Urothelium cell line (cell line): ENCODE data around the gene CFAP54.
"Not testable (repeated sequence)": the region's sequence is repeated elsewhere in the genome, so short reads cannot be mapped to it uniquely, and the experiment has no call there.

ENCODE experiments used
- DNase-seq: peaks from one replicate; pipeline ENCODE4 v3.0.0; 2011; ENCODE audit warnings: low spot score, mixed read lengths
- FAIRE-seq: peaks from 2 replicates; lab custom pipeline; 2011; peaks lifted over from hg19 to GRCh38; lab: Jason Lieb, UNC

Gene CFAP54

GRCh38 chr12:96719660-96720362 lies 230.4 kb downstream of the CFAP54 start:
- FAIRE-seq (no peak), DNase-seq (no peak)

- DNase-seq (peak; percentile 47), FAIRE-seq (no peak)
Measured at GRCh38 chr12:96720363-96720705, 231.0 kb downstream of the CFAP54 start.

- not testable (repeated sequence) for FAIRE-seq, DNase-seq
Measured at GRCh38 chr12:96729466-96729865, 240.1 kb downstream of the CFAP54 start.

- no peak for DNase-seq
- no peak for FAIRE-seq
Measured at GRCh38 chr12:96729886-96730285, 240.5 kb downstream of the CFAP54 start.

GRCh38 chr12:96743606-96744005 lies 254.2 kb downstream of the CFAP54 start:
- FAIRE-seq (no peak), DNase-seq (no peak)

- DNase-seq (no peak), FAIRE-seq (no peak)
Measured at GRCh38 chr12:96749999-96750398, 260.6 kb downstream of the CFAP54 start.

GRCh38 chr12:96751626-96752025 lies 262.2 kb downstream of the CFAP54 start:
- no peak for DNase-seq
- no peak for FAIRE-seq

GRCh38 chr12:96752211-96752610 lies 262.8 kb downstream of the CFAP54 start:
- DNase-seq (no peak), FAIRE-seq (no peak)

- FAIRE-seq, result no peak
- no peak for DNase-seq
Measured at GRCh38 chr12:96766232-96766631, 276.9 kb downstream of the CFAP54 start.

- no peak for FAIRE-seq
- DNase-seq, result no peak
Measured at GRCh38 chr12:96769400-96769799, 280.0 kb downstream of the CFAP54 start.

GRCh38 chr12:96770219-96771102 lies 281.1 kb downstream of the CFAP54 start:
- FAIRE-seq (no peak), DNase-seq (no peak)

GRCh38 chr12:96773031-96773430 lies 283.7 kb downstream of the CFAP54 start:
- no peak for FAIRE-seq

GRCh38 chr12:96774496-96775256 lies 285.3 kb downstream of the CFAP54 start:
- FAIRE-seq, result no peak
- DNase-seq, result peak; percentile 5

More at GRCh38 chr12:96773031-96773430, 283.7 kb downstream of the CFAP54 start:
- DNase-seq, result no peak

GRCh38 chr12:96776908-96777307 lies 287.5 kb downstream of the CFAP54 start:
- DNase-seq, result no peak
- no peak for FAIRE-seq

GRCh38 chr12:96780330-96780729 lies 291.0 kb downstream of the CFAP54 start:
- DNase-seq, result no peak
- FAIRE-seq, result no peak

GRCh38 chr12:96786791-96787190 lies 297.4 kb downstream of the CFAP54 start:
- FAIRE-seq, result no peak
- no peak for DNase-seq

- DNase-seq (no peak), FAIRE-seq (no peak)
Measured at GRCh38 chr12:96803969-96804368, 314.6 kb downstream of the CFAP54 start.

- no peak for DNase-seq
- FAIRE-seq, result no peak
Measured at GRCh38 chr12:96806272-96806671, 316.9 kb downstream of the CFAP54 start.

- FAIRE-seq (no peak), DNase-seq (no peak)
Measured at GRCh38 chr12:96807741-96808140, 318.4 kb downstream of the CFAP54 start.

GRCh38 chr12:96808587-96808986 lies 319.2 kb downstream of the CFAP54 start:
- no peak for FAIRE-seq

GRCh38 chr12:96809522-96809921 lies 320.1 kb downstream of the CFAP54 start:
- FAIRE-seq, result no peak
- no peak for DNase-seq

More at GRCh38 chr12:96808587-96808986, 319.2 kb downstream of the CFAP54 start:
- DNase-seq, result no peak
